ENCODE data around the gene SLC1A4.

DNA sequence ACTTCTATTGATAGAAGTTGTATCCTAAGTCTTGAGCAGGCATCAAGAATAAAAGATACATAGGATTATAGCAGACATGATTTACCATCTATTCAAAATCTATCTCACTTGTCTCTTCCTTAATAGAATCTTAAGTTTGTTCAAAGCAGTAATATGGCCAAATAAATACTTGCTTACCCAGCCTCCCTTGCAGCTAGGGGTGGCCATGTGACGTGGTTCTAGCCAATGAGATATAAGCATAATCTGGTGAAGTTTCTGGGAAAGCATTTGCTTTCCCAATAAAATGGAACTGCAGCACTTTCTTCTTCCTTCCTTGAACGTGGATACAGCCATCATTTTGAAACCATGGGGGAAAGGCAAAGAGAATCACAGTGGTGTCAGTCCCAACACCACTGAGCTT is 33.7 kb upstream of the SLC1A4 start:
- TF ChIP-seq ZNF274 (IDR thresholded peaks at IDR 0.05; ENCODE audit: low read depth, low read length) (no peak), SUZ12 (IDR thresholded peaks at IDR 0.05; ENCODE audit: extremely low read depth, insufficient read depth, insufficient read length) (no peak)

Data from NT2/D1 (cell line).